CD4-positive, alpha-beta T cell treated with Interleukin-17A for 4 hours (primary cell): ENCODE data around the gene USP14.

Source experiments
- DNase-seq: peaks from one replicate; pipeline ENCODE4 v3.0.0-alpha.2; 2020; ENCODE audit warnings: mixed read lengths

The USP14 gene

DNA sequence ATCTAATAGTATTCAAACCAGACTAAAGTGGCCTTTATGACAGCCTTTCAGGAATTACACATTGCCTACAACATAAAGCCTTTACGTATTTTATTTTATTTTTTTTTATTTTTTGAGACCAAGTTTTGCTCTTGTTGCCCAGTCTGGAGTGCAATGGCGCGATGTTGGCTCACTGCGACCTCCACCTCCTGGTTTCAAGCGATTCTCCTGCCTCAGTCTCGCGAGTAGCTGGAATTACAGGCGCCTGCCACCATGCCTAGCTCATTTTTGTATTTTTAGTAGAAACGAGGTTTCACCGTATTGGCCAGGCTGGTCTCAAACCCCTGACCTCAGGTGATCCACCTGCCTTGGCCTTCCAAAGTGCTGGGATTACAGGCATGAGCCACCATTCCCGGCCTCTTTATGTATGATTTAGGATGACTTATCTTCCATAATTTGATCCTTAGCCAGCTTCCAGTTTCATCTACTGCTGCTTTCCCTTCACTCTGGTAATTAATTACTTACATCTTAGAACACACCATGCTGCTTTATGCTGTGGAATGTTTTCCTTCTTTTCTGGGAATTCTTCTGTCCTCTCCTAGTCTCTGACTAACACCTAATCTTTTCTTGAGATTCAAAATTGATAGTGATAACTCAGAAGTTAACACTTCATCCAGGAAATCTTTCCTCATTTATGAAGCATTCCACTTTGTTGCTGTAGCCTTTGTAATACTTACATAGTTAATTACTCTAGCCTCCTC lies 2.6 kb downstream of the USP14 start:
- DNase-seq, result no peak

DNA sequence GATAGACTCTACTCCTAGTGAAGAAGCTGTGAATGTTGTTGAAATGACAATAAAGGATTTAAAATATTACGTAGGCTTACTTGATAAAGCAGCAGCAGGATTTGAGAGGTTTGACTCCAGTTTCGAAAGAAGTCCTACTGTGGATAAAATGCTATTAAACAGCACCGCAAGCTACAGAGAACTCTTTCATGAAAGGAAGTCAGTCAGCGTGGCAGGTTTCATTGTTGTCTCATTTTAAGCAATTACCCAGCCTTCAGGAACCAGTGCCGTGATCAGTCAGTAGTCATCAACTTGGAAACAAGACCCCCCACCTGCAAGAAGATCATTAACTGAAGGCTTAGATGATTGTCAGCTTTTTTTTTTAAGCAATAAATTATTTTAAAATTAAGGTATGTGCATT lies 14.0 kb downstream of the USP14 start:
- DNase-seq, result no peak

DNA sequence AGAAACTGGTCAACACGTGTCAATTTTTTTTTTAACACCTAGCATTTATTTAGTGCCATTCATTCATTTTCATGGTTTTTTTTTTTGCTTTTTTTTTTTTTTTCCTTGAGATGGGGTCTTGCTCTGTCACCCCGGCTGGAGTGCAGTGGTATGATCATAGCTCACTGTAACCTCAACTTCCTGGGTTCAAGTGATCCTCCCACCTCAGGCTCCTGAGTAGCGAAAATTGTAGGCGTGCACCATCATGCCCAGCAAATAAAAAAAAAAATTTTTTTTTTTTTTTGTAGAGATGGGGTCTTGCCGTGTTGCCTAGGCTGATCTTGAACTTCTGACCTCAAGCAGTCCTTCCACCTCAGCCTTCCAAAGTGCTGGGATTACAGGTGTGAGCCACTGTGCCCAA lies 21.1 kb downstream of the USP14 start:
- DNase-seq, result no peak

DNA sequence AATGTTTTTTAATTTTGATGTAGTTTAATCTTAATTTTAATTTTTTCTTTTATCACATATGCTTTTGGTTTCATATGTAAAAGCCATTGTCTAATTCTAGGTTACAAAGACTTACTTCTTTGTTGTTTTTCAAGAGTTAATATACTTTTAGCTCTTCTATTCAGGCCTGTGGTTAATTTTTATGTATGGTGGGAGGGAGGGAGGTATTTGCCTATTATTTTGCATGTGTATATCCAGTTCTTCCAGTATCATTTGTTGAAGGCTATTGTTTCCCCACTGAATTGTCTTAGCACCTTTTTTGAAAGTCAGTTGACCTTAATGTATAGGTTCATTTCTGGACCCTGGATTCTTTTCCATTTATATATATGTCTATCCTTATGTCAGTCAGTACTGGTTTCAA lies 23.4 kb downstream of the USP14 start:
- DNase-seq, result no peak

DNA sequence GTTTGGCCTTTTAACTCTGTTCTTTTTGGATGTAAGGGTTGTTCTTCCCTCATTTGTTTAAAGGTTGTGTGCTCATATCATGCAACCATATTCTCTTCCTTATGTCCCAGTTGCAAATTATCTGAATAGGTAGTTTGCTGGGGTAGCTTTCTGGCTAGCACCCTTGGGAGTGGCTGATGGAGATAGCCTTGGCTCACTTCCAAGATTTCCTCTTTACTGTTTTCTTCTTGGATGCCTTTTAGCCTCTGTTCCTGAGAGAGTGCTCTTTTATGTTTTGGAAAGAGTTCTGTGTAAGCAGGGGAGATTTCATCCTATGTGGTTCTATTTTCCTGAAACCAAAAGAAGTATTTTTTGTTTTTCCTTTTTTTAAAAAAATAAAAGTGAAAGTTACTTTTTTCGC lies 25.4 kb downstream of the USP14 start:
- no peak for DNase-seq

DNA sequence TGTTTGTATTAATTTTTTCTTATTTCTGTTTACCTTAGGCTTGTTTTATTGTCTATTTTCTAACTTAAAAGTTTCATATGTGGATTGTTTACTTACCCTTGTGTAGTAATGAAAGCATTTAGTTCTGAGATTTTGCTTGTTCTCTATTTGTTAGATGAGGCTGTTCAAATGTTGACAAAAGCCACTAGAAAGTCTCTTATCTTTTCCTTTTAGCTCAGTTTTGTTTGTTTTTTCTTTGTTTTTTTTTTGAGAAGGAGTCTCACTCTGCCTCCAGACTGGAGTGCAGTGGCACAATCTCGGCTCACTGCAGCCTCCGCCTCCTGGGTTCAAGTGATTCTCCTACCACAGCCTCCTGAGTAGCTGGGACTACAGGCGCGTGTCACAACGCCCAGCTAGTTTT lies 30.9 kb downstream of the USP14 start:
- no peak for DNase-seq

DNA sequence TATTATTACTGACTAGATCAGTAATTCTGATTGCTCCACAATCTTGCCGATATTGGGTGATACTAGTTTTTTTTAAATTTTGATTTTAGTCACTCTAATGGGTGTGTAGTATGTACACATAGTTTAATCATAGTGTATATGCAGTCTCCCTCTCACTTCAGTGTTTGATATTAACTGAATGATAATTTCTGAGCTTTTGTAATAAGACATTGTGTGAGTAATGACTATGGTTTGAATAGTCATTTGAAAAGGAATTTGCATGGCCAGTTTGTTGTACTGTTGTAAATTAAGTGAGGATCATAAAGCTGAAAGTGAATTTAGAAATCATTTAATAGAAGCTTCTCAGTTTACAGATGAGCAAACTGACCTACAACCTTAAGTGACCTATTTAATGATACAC lies 33.4 kb downstream of the USP14 start:
- no peak for DNase-seq

DNA sequence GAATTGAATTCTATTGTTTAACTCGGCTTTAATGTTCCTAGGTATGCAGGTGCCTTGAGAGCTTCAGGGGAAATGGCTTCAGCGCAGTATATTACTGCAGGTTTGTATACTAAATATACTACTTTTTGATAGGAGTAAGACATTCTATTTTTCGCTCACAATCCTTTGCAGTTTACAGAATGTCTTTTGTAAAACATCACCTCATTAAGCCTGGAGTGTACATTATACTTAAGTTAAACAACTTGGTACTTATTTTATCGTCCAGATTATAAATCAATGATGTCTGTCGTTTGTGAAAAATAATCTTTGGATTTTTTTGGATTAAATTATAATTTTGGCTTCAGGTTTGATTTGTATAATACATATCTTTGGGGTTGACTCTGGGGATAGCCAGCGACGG lies 34.4 kb downstream of the USP14 start:
- no peak for DNase-seq

DNA sequence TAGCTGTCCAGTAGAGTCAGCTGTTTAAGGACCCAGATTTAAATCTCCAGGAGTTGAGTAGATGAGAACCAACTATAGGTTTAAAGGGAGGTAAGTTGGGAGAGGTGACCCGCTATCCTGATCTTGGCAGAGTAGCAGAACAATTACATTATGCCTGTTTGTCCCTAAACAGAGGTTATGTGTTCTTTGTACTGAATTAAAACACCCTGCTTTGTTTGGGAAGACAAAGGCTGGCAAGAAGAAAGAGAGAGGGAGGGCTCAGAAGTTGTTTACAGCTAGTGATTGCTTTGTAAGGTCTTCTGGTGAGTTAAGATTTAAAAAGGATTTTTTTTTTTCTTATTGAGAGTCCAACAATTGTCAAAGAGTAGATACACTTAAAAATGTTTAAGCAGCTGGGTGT lies 37.3 kb downstream of the USP14 start:
- DNase-seq, result no peak

DNA sequence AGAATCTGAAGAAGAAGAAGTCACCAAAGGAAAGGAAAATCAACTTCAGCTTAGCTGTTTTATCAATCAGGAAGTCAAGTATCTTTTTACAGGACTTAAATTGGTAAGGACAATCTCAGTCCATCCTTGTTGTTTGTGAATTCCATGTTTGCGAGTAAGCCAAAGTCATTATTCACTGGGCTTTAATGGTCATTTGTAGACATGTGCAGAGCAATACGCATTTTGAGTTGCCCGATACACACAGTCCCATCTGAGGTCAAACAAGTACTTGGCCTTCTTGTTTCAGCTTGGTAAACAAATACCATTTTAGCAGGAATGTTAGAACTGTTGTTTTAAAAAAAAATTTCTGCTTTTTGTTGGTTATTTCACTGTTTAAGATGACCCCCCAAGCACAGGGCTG lies 40.9 kb downstream of the USP14 start:
- DNase-seq, result no peak

DNA sequence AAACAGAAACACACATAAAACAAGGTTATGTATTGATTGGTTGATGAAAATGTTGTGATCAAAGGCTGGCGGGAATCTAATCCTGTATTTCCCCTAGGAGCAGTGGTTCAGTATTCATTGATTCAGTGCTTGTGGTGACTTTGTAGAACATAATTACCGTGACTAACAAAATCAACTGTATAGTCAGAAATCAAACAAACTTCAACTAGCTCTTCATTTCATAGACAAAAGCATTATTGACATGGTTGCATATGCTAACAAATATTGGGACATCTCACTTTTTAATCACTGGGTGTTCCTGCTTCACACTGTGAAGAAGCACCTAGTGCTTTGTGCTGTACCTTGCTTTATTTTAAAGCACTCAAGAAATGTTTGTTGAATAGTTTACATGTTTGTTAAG lies 41.4 kb downstream of the USP14 start:
- DNase-seq, result no peak

DNA sequence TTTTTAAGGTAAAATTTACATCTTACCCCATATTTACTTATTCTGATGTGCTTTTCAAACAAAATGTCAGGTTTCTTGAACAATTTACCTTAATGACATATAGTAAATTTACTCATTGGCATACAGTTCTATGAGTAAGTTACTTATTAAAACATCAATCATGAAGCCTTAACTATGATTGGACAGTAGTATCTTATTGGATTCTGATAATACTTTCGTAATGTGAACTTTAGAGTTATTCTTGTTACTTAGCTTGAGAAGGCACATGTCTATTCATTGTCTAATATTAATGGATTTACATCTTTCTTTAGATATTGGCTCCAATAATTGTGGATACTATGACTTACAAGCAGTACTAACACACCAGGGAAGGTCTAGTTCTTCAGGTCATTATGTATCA lies 51.7 kb downstream of the USP14 start:
- no peak for DNase-seq

DNA sequence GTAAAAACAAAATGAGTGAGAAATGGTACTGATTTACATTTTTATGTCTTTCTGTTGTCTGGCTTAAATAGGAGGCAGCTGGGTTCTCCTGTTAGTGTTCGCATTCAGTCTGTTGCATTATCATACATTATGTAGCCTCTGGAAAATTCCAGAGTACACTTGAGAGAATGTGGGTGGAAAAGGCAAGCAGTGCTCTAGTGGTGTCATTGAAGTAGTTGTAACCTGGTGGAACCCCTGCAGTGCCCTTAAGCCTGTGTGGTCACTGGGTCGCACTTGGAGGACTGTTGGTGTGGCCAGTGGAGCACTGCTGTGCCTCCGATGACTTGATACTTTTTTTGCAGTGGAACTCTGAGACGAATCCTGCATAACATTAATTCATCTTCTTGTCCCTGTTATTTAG lies 52.4 kb downstream of the USP14 start:
- DNase-seq, result no peak

DNA sequence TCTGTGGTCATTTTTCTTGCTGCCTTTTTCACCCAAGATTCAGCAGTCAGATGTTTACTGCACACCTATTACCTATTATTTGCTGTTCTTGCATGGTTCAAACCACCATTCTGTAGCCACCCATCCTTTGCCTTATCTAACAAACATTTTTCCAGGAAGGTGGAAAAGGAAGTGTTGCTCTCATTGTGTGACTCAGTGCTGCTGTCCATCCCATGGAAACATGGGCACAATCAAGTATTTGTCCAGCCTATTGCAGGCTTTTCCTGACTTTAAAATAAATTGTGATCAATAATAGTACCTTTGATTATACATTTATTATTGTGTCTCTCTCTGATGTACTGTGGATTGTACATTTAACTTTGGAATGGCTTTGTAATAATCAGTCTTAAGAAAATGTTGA lies 53.2 kb downstream of the USP14 start:
- DNase-seq, result no peak

DNA sequence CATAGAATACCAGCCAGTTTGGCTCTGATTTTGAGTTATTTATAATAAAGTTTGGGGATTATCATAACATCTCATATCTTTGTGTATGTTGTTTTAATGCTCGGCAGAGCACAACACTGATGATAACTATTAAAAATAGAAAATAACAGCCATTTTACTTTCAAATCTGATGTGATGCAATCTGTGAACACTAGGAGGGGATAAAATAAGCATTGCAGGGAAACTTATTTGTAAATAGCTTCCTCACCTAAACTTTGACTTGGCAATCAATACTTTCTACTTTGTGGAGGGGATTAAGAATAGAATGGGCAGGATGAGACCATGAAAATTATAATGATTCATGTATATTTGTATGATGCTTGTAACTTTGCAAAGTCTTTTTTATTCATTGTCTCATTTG lies 54.4 kb downstream of the USP14 start:
- DNase-seq, result no peak

DNA sequence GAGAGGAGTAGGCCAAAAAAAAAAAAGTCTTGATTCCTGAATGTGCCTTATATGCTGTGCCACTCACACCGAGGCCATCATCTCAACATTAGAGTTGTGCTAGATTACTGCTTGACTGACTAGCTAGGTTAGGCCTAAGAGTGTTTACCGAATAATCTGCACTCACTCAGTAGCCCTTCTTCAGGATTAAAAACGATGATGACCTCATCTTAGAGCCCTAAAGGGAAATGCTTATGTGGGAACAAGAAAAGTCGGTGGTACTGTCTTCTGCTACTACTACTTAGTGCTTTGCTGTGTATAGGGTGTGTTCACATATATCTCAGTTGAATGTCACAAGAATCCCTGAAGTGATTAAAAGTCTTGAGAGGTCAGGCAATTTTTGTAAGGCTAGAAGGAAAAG lies 55.1 kb downstream of the USP14 start:
- DNase-seq, result no peak

DNA sequence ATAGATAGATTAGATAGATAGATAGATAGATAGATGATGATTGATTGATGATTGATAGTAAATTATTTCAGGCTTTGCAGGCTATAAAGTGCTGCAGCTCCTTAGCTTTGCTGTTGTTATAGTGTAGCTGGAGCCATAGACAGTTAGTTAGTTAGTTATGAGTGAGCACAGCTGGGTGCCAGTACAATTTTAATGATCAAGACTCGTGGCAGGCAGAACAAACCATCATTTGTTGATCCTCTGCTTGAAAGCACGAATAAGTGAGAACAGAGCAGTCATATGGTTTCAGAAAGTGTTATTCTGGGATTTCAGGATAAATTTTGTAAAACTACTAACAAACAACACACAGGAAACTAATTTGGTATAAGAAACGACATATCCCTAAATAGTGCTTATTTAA lies 55.6 kb downstream of the USP14 start:
- no peak for DNase-seq

DNA sequence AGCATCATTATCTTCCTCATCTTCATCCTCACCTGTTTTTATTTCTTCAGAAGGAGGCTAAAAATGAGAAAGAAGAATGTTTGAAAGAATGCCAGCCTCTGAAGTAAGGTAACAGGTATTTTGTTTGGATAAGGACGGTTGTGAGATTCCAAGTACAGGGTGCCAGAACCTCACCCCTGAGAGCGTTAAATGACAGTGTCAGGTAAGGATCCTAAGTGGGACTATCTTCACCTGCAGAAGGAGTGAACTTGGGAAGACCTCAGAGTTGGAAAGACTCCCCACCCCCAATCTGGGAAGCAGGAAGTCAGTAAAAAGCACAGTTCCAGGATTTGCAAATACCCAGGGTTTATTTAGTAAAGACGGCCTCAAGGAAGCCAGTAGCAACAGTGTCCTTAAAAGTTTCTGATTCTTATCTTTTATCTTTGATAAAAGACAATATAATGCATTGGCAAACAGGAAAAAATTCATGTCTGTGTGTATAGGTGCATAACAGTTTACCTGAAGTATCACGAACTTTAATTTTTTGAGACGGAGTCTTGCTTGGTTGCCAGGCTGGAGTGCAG lies 57.2 kb downstream of the USP14 start:
- DNase-seq, result no peak

DNA sequence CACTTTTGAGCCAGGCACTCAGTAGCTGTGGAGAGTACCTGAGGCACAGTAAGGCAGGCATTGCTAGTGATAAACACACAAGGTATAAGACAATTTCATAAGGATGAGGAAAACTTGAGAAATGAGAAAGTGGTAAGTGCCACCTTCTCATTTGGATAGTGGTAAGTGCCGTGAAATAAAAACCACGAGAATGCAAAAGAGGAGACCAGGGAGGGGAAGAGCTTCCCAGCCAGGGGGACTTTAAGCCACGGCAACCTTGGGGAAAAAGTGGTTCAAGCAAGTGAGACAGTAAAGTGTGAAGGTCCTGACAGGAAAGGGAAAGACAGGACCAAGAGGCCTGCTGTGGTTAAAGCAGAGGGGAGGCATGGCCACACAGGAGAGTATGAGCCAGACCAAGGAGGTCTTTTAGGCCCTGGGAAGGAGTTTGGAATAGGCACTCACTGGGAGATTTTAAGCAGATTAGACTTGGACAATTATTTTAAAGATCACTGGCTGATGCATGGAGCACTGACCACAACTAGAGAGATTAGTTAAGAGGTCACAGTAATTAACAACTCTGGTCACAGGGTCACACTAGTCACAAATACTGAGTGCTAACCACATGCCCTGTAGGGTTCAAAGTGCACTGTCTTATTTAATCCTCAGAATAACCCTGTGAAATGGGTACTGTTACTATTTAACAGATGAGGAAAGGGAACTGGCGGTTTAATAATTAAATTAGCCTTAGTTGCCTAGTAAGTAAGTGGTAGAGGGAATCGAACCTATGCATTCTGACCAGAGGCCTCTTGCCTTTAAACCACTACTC lies 59.4 kb downstream of the USP14 start:
- no peak for DNase-seq

DNA sequence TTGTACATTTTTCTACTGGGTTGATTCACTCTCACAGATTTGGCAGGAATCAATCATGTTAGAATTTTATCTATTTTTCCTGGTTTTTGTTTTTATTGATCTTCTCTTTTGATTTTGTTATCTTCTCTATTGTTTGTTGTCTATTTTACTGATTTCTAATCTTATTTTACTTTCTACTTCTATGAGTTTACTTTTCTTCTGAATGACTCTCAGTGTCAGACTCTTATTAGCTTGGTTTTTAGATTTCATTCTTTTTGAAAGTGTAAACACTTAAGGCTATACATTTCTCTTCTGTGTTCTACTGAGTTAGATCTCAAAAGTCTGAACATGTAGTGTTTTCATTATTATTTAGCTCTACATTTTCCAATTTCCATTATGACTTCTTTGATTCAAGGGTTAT lies 62.4 kb downstream of the USP14 start:
- DNase-seq, result no peak

DNA sequence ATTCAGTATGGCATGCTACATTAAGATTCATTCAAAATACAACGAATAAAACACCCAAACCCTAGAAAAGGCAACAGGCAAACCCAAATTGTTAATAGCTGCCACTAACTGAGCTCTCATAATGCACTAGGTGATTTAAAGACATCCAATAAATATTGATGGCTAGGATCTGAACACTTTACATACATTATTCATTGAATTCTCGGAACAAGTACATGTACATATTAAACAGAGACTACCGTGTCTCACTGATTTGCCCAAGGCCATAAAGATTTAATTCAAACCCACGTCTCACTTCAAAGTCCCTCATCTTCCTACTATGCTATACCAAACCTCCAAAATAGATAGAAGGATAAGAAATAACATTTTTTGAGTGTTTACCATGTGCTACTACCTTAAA lies 67.4 kb downstream of the USP14 start:
- DNase-seq, result no peak

DNA sequence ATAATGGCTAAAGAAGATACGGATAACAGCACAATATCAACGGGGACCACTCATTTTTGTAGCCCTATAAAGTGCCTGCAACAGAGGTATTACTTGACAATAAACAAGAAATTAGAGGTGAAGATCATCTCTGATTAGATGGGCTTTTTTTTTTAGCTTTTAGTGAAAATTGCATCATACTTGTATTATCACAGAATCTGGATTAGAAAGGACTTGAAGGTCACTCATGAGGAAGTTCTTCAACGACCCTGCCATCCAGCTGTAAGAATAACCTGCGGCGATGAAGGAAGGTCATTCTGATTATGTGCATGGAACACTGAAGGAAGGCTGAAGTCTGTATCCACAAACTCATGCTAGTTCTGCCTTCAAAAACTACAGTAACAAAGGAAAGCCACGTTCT lies 69.0 kb downstream of the USP14 start:
- DNase-seq, result no peak

DNA sequence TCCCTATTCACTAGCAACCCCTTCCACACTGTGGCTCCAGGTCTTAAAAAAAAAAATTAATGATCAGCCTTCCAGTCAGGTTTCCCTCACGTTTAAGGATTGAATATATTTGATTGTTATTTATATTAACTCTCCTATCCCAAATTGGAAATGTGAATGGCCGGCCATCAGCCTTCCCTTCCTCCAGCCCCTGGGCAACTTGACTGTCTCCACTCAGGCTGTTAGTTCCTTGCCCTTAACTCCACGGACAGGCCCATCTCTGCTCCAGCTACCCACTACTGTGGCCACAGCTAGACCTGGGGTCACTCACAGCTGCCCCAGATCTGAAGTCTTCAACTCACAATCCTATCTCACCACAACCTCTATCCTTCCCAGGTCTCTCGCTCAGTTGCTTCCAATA lies 69.5 kb downstream of the USP14 start:
- no peak for DNase-seq

DNA sequence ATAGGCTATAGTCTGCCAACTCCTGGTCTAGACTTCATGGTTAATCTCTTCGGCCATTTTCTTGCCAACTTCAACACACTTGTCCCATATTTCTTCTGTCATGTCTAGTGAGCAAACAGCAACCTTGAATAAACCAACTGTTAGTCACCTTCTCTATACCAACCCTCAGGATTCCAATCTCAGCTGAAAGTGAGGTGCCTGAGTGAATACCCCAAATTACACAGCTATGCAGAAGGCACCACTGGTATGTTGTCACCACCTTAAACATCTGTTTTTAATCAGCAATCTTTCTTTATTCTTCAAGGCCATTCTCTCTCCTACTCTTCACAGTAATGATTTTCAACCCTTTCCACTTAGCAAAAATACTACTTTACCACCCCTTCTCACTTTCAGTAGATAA lies 70.2 kb downstream of the USP14 start:
- no peak for DNase-seq

DNA sequence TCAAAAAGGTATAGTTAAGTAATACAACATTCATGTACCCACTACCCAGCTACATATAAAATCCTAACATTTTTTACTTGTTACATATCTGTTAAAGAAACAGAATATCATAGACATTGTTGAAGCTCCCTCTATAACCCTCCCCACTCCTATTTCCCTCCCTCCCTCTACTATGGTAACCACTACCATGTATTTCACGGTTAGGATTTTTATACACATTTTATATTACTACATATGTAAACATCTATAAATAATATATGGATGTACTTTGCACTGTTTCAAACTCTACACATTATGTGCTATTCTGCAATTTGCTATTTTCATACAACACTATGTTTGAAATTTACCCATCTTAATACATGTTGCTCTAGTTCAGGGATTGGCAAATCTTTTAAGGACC lies 73.2 kb downstream of the USP14 start:
- no peak for DNase-seq
